Neural cell (in vitro differentiated cells): ENCODE data around the gene SLC15A4. TPM values are rescaled to one million over a fixed set of nuclear protein-coding genes. Genes with fewer than 3 reads are reported as not detected.

Experiments used
- H2AFZ ChIP-seq: fragments of 200-600, 300-800 bp; sonication (generic), shearing (Covaris generic); 2 replicates; pipeline ENCODE4 v1.6.0; 2014; ENCODE audit warnings: low read depth, mild to moderate bottlenecking, antibody characterized with exemption, low read length, moderate library complexity
- H3F3A ChIP-seq: fragments of 200-600 bp; shearing (Covaris generic); 2 replicates; pipeline ENCODE4 v1.6.1; 2016; ENCODE audit warnings: mild to moderate bottlenecking, moderate library complexity, mixed read lengths, antibody characterized with exemption, low read length; ENCODE audit not compliant: insufficient read depth, poor library complexity, severe bottlenecking
- H3K27ac ChIP-seq: fragments of 200-600, 300-800 bp; sonication (generic), shearing (Covaris generic); 2 replicates; pipeline ENCODE4 v1.5.1; 2014; ENCODE audit warnings: mild to moderate bottlenecking, low read length, moderate library complexity
- H3K27me3 ChIP-seq: fragments of 300-800, 200-600 bp; sonication (generic), shearing (Covaris generic); 2 replicates; pipeline ENCODE4 v1.6.0; 2014; ENCODE audit warnings: mild to moderate bottlenecking, low read depth, low read length, moderate library complexity; ENCODE audit not compliant: insufficient read depth
- H3K36me3 ChIP-seq: fragments of 300-800, 200-600 bp; sonication (generic), shearing (Covaris generic); 2 replicates; pipeline ENCODE4 v1.5.1; 2014; ENCODE audit warnings: mild to moderate bottlenecking, antibody characterized with exemption, low read length, moderate library complexity; ENCODE audit not compliant: insufficient read depth
- H3K4me2 ChIP-seq: fragments of 300-800, 200-600 bp; sonication (generic), shearing (Covaris generic); 2 replicates; pipeline ENCODE4 v1.6.0; 2014; ENCODE audit warnings: mild to moderate bottlenecking, low read length
- H3K4me3 ChIP-seq: fragments of 300-800, 200-600 bp; sonication (generic), shearing (Covaris generic); 2 replicates; pipeline ENCODE4 v1.5.1; 2014; ENCODE audit warnings: mild to moderate bottlenecking, low read length, moderate library complexity
- H3K79me2 ChIP-seq: fragments of 200-600 bp; shearing (Covaris generic); replicated peaks from 2 replicates; pipeline ENCODE4 v1.6.0; 2014; ENCODE audit warnings: mild to moderate bottlenecking, low read length, moderate library complexity; ENCODE audit not compliant: insufficient read depth
- H3K9ac ChIP-seq: fragments of 300-800, 200-600 bp; sonication (generic), shearing (Covaris generic); 2 replicates; pipeline ENCODE4 v1.6.1; 2016; ENCODE audit warnings: mild to moderate bottlenecking, low read length, mixed read lengths
- H3K9me2 ChIP-seq: fragments of 200-600 bp; shearing (Covaris generic); 2 replicates; pipeline ENCODE4 v1.6.1; 2016; ENCODE audit warnings: mild to moderate bottlenecking, low read length, mixed read lengths; ENCODE audit not compliant: insufficient read depth
- H3K9me3 ChIP-seq: fragments of 200-600, 300-800 bp; sonication (generic), shearing (Covaris generic); 2 replicates; pipeline ENCODE4 v1.6.1; 2016; ENCODE audit warnings: mild to moderate bottlenecking, mixed run types, low read length, moderate library complexity, mixed read lengths
- H4K20me1 ChIP-seq: fragments of 200-600 bp; shearing (Covaris generic); 2 replicates; pipeline ENCODE4 v1.6.1; 2016; ENCODE audit warnings: mild to moderate bottlenecking, mixed run types; ENCODE audit not compliant: insufficient read depth
- CTCF ChIP-seq: fragments of 450-650 bp; IDR thresholded peaks from 2 replicates; pipeline ENCODE4 v1.5.1; 2014; ENCODE audit warnings: antibody characterized with exemption, mild to moderate bottlenecking, moderate library complexity; ENCODE audit not compliant: poor library complexity, severe bottlenecking
- EP300 ChIP-seq: fragments of 450-650 bp; conservative IDR thresholded peaks from 2 replicates; pipeline ENCODE4 v1.6.1; 2014; ENCODE audit warnings: antibody characterized with exemption, mild to moderate bottlenecking, moderate library complexity; ENCODE audit not compliant: poor library complexity, severe bottlenecking
- EZH2 ChIP-seq: fragments of 200-600, 300-800 bp; shearing (Covaris generic), sonication (generic); IDR thresholded peaks from 2 replicates; pipeline ENCODE4 v1.6.1; 2014; ENCODE audit warnings: antibody characterized with exemption, low read length, borderline replicate concordance, mild to moderate bottlenecking; ENCODE audit not compliant: insufficient read depth, poor library complexity, severe bottlenecking
- MXI1 ChIP-seq: fragments of 450-650 bp; conservative IDR thresholded peaks from 2 replicates; pipeline ENCODE4 v1.6.1; 2014; ENCODE audit warnings: antibody characterized with exemption, mild to moderate bottlenecking; ENCODE audit not compliant: poor library complexity, severe bottlenecking
- POLR2AphosphoS5 ChIP-seq: IDR thresholded peaks from 2 replicates; pipeline ENCODE4 v1.6.1; 2012
- RAD21 ChIP-seq: fragments of 450-650 bp; conservative IDR thresholded peaks from 2 replicates; pipeline ENCODE4 v1.6.1; 2014; ENCODE audit warnings: antibody characterized with exemption, mild to moderate bottlenecking, moderate library complexity
- REST ChIP-seq: IDR thresholded peaks from 2 replicates; pipeline ENCODE4 v1.6.1; 2012; ENCODE audit warnings: borderline replicate concordance
- SMC3 ChIP-seq: fragments of 450-650 bp; conservative IDR thresholded peaks from 2 replicates; pipeline ENCODE4 v1.6.1; 2014; ENCODE audit warnings: antibody characterized with exemption, mild to moderate bottlenecking, moderate library complexity; ENCODE audit not compliant: poor library complexity
- TAF1 ChIP-seq: IDR thresholded peaks from 2 replicates; pipeline ENCODE4 v1.6.1; 2012; ENCODE audit warnings: low read depth
- polyA plus RNA-seq: library from polyadenylated mRNA; depleted of rRNA; stranded (reverse); fragments of >200 nt; gene quantifications from 2 replicates; pipeline ENCODE4 v1.2.3, GENCODE V29; 2014

Gene SLC15A4
- polyA plus RNA-seq, 1 donor from 2014 or later: 34.7 TPM

DNA sequence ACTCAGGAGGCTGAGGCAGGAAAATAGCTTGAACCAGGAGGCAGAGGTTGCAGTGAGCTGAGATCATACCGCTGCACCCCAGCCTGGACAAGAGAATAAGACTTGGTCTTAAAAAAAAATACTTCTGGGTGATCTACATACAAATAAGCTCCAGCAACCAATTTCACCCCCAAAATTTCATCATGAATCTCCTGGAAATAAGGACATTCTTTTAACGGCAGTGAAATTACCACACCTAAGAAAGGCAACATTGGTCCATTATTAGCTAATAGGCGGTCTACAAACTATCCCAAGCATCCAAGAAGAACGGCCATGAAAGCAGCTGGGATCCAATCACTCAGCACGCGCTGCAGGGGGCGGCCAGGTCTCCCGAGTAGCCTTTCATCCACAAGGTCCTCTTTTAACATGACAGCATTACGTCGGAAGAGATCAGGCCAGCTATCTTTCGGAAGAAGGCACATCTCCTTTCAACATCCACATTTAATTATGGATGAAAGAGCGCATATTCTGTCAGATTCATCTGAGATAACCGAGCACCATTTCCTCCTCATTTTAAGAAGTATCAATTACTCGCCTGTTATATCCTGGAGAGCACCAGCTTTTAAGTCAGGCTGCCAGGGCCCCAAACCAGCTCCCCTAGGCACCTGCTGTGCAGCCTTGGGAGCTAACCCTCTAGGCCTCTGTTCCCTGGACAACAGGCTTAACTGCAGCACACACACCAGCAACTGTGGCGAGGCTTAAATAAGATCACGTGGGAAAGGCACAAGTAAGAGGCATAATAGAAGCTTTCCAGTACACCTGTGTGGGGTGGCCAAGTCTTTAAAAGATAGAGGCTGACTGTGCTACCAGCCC is 4.2 kb downstream of the SLC15A4 start:
- Histone ChIP-seq H4K20me1 (no peaks in the 10 kb centered on the region), H3K9me2 (no peaks in the 10 kb centered on the region), H2AFZ (no peak overlapping the region), H3K36me3 (peaks cover 12% of the 10 kb centered on the region), H3K79me2 (peaks cover 69% of the 10 kb centered on the region), H3K4me3 (peak overlapping the region; percentile 13), H3K9ac (no peak overlapping the region), H3K9me3 (no peaks in the 10 kb centered on the region), H3K27me3 (no peaks in the 10 kb centered on the region), H3K4me2 (no peak overlapping the region), H3F3A (peaks cover 5% of the 10 kb centered on the region), H3K27ac (no peak overlapping the region)
- TF ChIP-seq TAF1: no peak
- TF ChIP-seq CTCF: no peak
- no peak for TF ChIP-seq MXI1
- TF ChIP-seq EP300: no peak
- TF ChIP-seq POLR2AphosphoS5: no peak
- no peak for TF ChIP-seq REST
- no peak for TF ChIP-seq RAD21
- TF ChIP-seq EZH2: no peak

GRCh38 chr12:128818065-128819022 is 5.4 kb downstream of the SLC15A4 start:
- Histone ChIP-seq H3K79me2 (peaks cover 78% of the 10 kb centered on the region), H3K9me2 (no peaks in the 10 kb centered on the region), H3K9ac (peak overlapping the region; percentile 12), H3K27me3 (no peaks in the 10 kb centered on the region), H3F3A (peaks cover 5% of the 10 kb centered on the region), H3K36me3 (peaks cover 12% of the 10 kb centered on the region), H3K4me3 (peak overlapping the region; percentile 12), H4K20me1 (no peaks in the 10 kb centered on the region), H3K4me2 (no peak overlapping the region), H3K9me3 (no peaks in the 10 kb centered on the region), H3K27ac (peak overlapping the region; percentile 34), H2AFZ (no peak overlapping the region)
- TF ChIP-seq SMC3: no peak
- TF ChIP-seq POLR2AphosphoS5: no peak
- TF ChIP-seq REST: no peak
